ENCODE data around the gene E4F1. TPM values are rescaled to one million over a fixed set of nuclear protein-coding genes. Genes with fewer than 3 reads are reported as not detected.

The E4F1 gene
- total RNA-seq, 1 donor from 2014 or later: 33.0 TPM

GRCh38 chr16:2275476-2276367, 52.3 kb downstream of the E4F1 start:
- H3K36me3 Mint-ChIP-seq: peaks cover 2% of the 10 kb centered on the region
- H3K4me1 Mint-ChIP-seq: no peaks in the 10 kb centered on the region
- no peak overlapping the region for H3K4me3 Mint-ChIP-seq
- no peaks in the 10 kb centered on the region for H3K9me3 Mint-ChIP-seq
- DNase-seq (ENCODE audit: low spot score in 2 of 2, unreplicated experiment in 2 of 2): no peak
- peaks cover 28% of the 10 kb centered on the region for H3K27me3 Mint-ChIP-seq (ENCODE audit: low read depth)
- no peak overlapping the region for H3K27ac Mint-ChIP-seq
- no peak for TF ChIP-seq CTCF (IDR thresholded peaks at IDR 0.05; ENCODE audit: unreplicated experiment)

DNA sequence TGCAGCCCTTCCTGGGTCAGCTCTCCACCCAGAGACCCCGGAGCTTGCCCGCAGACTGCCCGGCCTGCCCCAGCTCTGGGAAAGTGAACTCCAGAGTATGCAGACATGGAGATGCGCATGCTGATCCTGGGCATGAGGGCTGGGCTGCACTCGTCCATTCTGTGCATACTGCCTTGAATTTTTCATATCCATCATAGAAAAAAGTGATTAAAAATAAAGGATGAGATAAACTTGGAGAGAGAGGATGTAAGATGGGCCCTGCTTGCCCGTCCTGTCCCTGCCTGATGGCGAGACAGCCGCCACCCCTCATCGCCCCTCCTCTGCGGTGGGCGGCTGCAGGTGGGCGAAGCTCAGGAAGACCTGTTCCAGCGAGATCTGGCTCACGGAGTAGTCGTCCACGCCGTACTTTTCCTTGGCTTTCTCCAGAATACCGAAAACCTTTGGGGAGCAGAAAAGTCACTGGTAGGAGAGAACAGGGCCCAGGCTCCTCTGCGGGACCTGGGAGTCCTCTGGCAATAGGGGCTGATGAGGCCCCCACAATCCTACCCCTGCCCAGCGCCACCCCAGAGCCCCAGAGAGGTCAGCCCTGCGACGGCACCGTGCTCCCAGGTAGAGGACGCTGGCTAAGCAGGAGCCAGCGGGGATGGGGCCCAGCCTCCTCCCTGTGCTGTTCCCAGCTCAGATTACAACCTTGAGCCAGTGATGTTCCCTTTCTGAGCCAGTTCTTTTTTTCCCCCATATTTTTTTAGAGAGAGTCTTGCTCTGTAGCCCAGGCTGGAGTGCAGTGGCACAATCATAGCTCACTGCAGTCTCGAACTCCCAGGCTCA, 53.2 kb downstream of the E4F1 start:
- no peak for DNase-seq (ENCODE audit: low spot score in 2 of 2, unreplicated experiment in 2 of 2)
- no peak for TF ChIP-seq CTCF (IDR thresholded peaks at IDR 0.05; ENCODE audit: unreplicated experiment)
- Mint-ChIP-seq H3K4me1 (no peaks in the 10 kb centered on the region), H3K27me3 (ENCODE audit: low read depth) (peaks cover 37% of the 10 kb centered on the region), H3K9me3 (no peaks in the 10 kb centered on the region), H3K36me3 (peaks cover 2% of the 10 kb centered on the region), H3K27ac (no peak overlapping the region), H3K4me3 (no peak overlapping the region)

DNA sequence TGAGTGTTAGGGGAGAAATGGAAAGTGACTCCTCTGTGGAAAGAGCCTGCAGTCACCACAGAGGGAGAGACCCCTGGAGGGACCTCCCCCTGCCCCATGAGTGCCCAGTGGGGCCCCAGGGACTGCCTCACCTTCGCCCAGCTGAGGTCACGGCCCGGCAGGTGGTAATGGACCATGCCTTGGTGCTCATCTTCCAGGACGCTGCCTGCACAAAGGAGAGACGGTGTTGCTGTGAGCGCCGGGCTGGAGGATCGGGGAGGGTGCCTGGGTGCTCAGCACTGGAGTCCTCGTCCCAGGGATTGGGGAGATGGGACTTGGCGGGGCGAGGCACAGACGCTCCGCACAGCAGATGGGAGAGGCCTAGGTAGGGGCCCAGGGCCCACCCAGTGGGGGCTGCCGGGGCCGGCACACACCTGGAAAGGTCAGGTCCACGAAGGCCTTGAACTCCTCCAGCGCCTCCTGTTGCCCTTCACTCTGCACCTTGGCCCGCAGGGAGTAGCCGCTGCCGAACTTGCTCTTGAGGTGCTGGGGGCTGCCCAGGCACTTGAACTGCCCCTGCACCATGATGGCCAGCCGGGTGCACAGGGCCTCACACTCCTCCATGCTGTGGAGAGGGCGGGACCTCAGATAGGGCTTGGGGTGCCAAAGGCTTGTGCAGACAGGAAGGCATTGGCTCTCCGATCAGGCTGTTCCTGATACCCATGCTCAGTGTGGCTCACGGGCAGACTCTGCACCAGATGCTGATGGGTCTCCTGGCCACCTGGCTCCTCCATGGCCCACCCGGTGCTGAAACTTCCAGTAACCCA, 54.3 kb downstream of the E4F1 start:
- no peak overlapping the region for H3K4me3 Mint-ChIP-seq
- no peak overlapping the region for H3K27ac Mint-ChIP-seq
- H3K9me3 Mint-ChIP-seq: no peaks in the 10 kb centered on the region
- DNase-seq (ENCODE audit: low spot score in 2 of 2, unreplicated experiment in 2 of 2): no peak
- H3K4me1 Mint-ChIP-seq: no peaks in the 10 kb centered on the region
- H3K27me3 Mint-ChIP-seq (ENCODE audit: low read depth): peaks cover 37% of the 10 kb centered on the region
- TF ChIP-seq CTCF (IDR thresholded peaks at IDR 0.05; ENCODE audit: unreplicated experiment): no peak
- H3K36me3 Mint-ChIP-seq: peaks cover 2% of the 10 kb centered on the region

DNA sequence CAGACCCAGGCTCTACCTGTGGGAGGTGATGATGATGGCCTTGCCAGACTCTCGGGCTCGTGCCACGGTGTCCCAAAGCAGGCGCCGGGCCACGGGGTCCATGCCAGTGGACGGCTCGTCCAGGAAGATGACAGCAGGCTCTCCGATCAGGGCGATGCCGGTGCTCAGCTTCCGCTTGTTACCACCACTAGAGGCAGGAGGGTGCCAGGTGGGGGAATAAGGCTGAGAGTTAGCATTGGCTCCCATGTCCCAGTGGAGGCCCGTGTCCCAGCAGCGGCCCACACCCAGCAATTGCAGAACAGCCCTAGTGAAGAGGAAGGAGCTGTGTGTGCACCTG, 54.8 kb downstream of the E4F1 start:
- H3K9me3 Mint-ChIP-seq: no peaks in the 10 kb centered on the region

More for the DNA sequence above, 54.8 kb downstream of the E4F1 start:
- DNase-seq (ENCODE audit: low spot score in 2 of 2, unreplicated experiment in 2 of 2): no peak
- no peak overlapping the region for H3K4me3 Mint-ChIP-seq
- H3K4me1 Mint-ChIP-seq: no peaks in the 10 kb centered on the region
- H3K27ac Mint-ChIP-seq: no peak overlapping the region
- peaks cover 2% of the 10 kb centered on the region for H3K36me3 Mint-ChIP-seq
- no peak for TF ChIP-seq CTCF (IDR thresholded peaks at IDR 0.05; ENCODE audit: unreplicated experiment)
- peaks cover 37% of the 10 kb centered on the region for H3K27me3 Mint-ChIP-seq (ENCODE audit: low read depth)
